HG02981 (cell line): ENCODE results near the gene PSMB3.

ENCODE experiments used
- ATAC-seq: cut with Tn5 transposase; IDR thresholded peaks from one replicate; pipeline ENCODE4 v1.9.1; 2021; ENCODE audit warnings: mild to moderate bottlenecking, moderate library complexity; ENCODE audit not compliant: unreplicated experiment

PSMB3 gene

DNA sequence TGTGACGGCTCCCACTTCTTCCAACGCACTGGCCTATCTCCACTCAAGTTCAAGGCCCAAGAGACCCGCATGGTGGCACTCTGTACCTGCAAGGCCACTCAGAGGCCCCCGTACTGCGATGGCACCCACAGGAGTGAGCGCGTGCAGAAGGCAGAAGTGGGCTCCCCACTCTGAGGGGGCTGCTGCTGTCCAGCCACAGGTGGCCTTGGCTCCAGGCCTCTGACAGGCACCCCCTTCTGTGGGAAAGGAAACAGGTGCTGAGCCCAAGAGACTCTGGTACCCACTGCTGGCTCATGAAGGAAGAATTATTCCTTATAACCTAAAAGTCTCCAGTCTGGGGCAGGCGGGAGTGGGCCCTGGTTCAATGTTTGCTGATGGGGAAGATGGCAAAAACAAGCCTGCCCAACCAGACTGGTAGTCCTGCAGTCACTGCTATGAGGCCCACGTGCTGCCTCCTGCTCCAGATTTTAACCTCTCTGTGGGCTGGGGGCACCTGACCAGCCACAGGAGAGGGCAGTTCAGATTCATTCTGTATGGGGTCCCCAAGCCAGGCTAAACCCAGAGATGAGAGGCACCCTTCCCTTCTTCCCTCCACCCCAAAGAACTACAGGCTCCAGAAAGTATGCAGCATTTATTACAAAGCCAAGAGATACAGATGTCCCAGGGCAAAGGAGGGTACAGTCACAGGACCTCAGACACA lies 19.1 kb upstream of the PSMB3 start:
- ATAC-seq: no peak

DNA sequence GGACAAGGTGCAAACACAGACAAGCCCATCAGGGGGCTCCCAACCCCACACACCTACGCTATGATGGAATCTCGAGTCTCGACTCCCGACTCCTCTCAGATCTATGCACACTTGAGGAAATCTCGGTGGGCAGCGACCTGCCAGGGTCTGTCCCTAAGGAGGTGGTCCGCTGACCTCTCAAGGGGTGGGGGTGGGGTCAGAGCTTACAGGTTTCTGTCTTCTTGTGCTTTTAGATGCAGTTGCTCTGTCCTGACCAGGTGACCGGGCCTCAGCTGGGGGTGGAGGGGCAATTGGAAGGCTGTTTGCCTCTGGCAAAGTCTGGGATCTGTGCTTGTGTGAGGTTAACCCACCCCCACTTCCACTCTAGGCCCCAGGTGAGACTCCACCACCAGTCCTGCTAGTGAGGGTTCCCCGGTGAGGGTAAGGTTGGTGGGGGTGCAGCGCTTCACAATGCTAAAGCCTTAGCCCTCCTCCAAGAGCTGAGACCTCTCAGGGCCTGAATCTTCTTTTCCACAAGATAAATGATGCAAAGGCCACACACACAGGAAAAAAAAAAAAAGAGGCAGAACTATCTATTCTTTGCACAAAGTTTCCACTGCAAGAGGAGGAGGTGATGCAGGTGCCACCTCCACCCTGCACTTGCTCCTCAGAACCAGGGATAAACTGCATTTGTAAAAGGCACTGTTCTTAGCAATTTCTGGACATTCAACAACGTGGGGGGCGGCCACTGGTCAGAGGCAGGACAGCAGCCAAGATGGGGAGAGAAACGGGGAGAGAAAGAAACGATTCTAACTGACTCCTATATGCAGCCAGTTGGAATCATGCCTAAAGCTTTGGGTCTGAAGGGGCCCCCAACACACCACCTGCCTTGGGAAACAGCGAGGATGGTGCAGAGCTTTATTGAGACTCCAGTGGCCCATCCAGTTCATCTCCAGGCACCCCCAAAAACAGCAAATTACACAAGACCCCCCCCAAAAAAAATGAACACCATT lies 18.3 kb upstream of the PSMB3 start:
- no peak for ATAC-seq

DNA sequence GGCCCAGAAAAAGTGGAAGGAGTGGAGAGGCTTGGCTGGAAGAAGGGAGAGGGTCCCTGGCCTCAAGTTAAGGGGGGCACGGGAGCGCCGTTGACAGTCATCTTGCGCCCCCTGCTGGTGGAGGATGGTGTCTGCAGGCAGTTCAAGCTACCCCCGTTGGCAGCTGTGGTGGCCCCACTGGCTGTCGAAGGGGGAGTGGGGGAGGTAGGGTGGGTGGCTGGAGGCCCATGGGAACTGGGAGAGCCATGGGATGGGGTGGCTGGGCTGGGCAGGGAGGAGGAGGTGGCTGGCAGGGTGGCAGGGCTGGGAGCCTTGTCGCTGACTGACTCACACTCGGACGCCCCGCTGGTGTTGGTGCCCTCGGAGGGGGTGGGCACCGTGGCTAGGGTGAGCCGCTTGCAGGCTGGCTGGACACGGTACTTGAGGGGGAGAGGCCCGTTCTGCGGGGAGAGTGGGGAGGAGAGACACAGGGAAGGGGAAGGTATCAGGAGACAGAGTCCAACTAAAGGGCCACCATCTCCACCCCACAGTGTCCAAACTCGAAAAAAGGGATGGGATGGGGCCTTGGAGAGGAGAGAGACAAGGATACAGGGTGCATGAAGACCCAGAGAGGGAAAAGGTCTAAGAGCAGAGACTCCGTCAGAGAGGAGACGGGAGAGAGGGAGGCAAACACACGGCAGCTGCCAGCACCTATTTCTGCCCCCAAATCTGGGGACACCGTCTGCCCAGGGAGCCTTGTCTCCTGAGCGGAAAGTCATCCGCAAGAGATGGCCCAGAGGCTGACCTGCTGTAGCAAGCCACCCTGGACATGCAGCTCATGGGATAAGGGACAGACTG lies 17.2 kb upstream of the PSMB3 start:
- no peak for ATAC-seq

DNA sequence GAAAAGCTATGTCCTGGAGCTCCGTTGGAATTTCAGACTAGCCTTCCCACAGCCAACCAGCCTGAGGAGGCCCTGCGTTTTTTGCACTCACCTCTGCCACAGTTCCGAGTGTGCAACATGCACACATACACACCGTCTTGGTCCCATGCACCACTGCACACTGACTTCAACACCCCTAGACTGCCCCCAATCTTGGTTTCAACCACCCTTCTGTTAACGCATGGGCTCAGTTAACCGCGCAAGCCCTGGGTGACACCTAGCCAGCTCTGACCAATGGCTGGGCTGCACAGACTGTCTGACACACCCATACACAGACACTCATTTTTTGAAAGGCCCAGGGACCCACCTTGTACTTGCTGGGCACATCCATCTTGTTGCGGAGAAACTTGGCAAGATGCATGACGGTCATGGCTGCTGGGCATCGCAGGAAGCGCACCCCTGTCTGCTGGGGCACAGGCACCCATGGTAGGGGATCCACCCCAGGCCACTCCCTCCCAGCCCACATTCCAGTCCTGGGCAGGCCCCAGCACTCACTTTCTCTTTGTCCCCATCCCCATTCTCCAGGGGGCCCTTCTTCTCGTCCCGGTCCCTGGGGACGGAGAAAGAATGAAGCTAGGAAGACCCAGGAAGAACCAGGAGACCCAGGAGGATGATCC lies 14.4 kb upstream of the PSMB3 start:
- ATAC-seq: no peak

DNA sequence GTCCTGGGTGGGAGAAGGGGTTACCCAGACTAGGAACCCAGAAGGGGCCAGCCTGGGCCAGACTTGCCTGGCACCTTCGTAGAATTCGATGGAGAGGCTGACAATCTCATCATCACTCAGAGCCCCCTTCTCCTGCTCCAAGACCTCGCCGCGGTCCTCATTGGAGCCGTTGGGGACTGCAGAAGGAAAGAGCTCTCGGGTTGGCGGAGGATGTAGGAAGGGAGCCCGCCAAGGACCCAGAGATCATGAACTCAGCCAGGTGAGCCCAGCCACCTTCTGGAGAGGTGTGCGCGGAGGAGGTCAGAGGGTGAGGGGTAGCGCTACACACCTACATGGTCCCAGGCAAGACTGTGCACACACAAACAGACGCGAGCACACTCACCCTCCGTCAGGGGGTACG lies 13.9 kb upstream of the PSMB3 start:
- ATAC-seq: no peak

DNA sequence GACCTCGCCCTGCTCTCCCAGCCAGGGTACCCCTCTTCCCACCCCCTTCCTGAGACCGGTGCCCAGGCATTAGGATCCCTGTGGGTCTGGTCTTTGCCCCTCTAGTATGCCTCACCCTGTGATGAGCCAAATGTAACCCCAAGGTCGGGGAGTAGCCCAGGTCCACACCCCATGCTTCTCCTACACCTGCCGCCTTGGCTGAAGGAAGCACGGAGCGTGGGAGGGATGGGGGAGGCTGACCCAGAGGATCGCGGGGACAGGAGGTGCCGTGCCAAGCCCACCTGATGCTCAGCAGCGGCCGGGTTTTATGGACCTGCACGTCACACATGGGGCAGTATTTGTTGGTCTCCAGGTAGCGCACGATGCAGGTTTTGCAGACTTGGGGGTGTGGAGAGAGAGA lies 13.2 kb upstream of the PSMB3 start:
- ATAC-seq: no peak

DNA sequence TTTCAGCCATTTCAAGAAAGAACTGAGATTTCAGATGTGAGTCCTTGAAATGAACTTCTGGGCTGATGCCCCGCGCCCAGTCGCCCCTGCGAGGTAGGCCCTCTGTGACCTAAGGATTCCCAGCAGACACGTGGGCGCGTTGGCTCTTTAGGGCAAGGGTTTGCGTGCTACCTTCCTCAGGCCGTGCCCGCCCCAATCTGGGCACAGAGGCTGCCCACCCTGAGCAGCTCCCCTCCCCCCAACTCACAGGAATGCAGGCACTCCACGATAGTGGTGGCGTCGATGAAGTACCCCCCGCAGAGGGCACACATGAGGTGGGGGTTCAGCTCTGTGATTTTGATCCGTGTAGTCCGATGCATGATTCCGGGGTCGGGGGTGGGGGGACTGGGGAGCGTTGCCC lies 12.5 kb upstream of the PSMB3 start:
- ATAC-seq: no peak

DNA sequence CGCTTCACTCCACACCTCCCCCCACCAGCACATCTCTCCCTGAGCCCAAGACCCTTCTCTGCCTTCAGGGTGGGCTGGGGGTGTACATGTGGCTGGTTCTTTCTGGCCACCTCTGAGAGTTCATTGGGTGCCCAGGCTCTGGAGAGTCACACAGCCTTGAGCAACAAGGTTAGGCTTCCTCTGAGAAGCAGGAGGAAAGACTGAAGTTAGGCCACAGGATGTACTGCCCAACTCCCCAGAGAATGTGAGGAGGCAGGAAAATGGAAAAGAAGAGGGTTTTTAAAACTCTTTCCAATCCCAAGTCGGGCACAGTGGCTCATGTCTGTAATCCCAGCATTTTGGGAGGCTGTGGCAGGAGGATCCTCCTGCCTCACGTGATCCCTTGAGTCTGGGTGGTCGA lies 11.7 kb upstream of the PSMB3 start:
- ATAC-seq: no peak

DNA sequence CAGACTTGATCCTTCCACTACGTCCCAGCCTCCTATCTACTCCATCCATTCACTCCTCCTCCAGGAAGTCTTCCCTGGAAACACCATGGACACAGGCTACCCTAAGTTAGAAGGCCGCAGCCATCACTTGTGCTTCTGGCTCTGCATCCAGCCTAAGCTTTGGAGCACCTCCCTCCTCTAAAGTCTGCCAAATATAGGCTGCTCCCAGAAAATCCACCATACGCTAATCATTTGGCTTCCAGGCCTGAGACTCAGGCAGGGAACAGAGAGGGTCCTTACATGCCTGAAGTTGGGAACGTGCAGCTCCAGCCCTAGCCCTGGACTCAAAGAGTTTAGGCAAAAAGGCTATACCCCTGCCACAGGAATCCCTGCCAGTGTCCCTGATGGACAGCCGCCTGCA lies 11.1 kb upstream of the PSMB3 start:
- no peak for ATAC-seq

DNA sequence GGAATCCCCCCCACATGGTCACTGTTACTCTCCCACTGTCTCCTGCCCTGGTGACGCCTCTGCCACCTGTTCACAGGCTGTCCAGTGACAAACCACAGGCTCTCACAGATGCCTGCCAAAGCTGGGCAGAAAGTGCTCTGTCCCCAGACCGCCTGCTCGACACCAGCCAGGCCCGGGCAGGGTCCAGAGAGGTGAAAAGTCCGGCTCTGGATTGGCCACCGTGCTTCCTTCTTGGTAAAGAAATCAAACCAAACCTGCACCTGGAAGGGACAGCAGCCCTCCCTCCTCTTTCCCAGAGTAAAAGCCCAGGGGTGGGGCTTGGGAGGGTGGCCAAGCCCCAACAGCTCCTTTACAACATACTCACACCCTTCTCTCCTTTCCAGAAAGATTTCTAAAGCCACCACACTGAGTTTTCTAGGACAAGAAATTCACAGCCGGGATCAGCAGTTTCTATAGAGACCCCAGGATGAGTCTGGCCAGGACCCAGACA lies 10.6 kb upstream of the PSMB3 start:
- no peak for ATAC-seq

DNA sequence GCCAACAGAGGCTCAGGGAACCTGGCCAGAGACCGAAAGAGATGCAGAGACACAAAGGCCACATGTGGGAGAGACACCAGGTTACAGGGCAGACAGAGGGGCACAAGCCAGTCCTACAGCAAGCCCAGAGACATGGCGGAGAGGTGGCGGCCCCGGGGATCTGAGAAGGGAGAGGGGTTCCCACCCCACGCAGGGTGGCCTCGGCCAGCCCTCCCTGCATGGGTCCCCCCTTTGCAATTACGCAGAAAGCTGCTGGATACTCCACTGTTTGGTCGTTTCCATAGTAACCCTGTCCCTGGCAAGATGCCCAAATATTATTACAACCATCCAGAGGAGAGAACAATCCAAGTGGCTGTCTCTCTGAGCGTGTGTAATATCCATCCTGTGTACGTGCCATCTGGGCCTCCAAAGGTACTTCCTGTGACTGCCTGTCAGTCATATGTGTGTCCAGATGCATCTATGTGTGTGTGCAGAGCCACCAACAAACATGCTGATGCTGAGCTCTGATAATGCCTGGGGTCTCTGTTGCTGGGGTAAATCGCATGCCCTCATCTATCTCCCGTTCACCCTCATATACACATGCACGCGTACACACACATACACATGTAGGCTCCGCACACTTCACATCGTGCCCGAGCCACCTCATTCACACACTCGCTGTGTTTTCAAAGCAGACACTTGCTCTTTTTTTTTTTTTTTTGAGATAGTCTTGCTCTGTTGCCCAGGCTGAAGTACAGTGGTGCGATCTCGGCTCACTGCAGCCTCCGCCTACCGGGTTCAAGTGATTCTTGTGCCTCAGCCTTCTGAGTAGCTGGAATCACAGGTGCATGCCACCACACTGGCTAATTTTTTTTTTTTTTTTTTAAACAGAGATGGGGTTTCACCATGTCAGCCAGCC lies 9.9 kb upstream of the PSMB3 start:
- no peak for ATAC-seq

DNA sequence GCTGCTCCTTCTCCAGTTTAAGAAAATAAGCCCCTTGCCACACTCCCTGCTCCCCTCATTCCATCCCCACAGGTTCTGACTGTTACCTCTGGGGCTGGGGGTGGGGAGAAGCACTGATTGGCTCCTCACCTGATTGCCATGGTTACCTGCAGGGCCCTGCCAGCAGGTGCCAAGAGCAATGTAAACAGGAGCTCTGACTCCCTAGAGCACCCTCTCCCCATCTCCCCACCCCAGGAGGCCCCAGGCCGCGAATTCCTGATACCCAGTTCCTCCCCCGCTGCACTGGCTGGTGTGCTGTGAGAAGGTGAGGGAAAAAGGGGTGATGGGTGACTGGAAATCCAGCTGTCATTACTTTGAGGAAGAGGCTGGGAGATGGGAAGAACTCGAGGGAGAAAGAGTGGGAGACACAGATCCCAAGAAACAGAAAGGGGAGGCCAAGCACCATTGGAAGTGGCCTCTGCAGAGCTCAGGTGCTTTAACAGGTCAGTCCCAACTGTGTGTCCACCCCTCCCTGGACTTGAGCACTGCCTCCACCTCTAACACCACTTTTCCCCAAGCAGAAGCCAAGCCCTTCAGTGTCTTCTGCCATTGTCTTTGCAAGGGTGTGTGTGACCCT lies 8.9 kb upstream of the PSMB3 start:
- no peak for ATAC-seq

DNA sequence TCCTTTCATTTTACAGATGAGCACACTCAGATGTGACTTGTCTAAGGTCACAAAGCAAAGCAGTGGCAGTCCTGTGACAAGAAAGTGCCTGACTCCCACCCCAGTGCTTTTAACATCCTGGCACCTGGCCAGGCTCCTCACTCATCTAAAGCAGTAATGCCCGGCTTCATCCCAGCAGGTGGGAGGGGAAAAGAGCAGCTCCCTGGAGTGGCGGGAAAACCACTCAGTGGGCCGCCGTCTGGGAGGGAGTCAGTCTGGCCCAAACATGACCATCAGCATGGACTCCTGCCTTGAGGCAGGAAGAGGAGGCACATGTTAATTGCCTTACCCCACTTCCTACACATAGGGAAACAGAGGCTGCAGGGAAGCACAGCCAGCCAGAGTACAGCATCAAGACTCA lies 7.0 kb upstream of the PSMB3 start:
- ATAC-seq: no peak

DNA sequence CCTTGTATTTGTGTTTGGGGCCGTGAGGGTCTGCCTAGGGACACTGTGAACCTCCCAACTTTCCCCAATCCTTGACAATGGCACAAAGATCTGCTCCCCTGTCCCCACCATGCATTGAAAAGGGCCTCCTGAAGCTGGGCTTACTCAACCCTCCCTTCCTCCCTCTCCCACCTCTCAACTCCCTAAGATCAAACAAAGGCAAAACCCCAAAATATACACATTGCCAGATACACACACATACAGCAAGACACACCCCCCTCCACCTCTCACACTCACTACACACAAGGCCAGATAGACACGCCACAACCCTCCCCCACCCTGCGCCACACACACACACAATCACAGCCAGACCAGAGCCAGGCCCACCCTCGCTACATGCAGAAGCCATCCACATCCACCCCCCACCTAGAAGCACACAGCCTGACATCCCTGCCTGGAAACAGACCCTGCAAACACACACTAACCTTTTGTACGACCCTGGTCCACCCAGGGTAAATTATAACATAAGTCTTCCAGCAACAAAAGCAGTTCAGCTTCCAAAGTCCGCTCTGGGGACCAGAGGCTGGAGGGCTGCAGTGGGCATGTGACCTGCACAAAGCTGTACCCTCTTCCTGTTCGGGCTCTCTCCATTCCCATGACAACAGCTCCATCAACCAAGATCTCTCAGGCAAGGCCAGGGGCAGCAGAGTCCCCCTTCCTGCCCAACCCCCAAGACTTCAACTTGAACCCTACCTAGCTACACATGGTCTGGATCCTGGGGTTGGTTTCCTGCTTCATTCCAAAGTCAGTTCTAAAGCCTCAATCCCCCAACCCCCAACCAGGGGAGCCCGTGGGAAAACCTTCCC lies 6.3 kb upstream of the PSMB3 start:
- no peak for ATAC-seq

DNA sequence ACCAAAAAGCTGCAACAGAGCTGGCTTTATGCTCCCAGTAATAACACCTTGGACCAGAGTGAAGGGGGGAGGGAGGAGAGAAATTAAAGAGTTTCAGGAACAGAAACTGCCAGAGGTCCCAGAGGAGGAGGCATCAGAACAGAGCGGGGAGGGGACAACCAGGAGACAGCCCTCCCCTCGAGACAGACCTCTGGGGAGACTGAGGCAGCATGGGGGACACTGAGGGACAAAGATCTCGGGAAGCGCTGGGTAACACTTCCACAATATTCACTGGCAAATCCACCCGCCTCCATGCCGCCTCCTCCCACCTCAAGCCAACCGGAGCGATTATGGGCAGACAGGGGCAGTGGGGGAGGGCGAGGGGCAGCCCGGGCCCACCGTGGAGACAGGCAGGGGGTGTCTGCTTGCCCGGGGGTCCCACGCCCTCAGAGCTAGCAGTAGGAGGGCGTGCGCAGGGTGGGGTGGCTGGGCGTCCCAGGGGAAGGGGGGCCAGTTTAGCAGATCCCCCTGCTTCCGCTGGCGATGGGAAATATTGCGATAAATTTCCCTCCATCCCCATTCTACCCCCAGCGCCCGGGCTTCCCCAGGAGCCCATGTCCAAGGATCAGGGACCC lies 5.6 kb upstream of the PSMB3 start:
- no peak for ATAC-seq

DNA sequence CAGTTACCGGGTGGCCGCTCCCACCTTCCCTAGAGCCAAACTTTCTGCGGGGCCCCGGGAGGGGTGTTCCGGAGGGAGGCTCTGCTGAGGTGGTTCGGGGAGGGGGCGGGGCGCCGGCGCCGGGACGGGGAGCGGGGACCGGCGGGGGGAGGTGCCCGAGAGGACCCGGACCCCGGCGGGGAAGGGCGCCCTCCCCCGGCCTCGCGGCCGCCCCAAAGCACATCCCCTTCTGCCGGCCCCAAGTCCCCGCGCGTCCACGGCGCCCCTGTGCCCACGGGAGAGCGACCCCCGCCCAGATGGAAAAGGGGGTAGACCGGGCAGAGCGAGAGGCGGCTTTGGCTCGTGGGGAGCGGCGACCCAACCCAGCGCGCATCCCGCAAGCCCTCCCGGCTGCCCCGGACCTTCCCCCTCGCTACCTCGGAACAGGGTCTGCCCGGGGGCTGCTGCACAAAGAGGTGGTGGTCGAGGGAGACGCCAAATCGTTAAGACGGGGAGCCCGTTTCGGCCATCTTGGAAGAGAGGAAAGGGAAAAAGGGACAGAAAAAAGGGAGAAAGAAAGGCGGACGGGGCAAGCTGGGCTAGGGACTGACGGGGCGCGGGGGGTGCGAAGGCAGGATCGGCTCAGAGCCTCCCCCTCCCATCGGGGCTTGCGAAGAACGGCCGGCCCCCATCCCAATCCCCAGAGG lies 4.9 kb upstream of the PSMB3 start:
- no peak for ATAC-seq

DNA sequence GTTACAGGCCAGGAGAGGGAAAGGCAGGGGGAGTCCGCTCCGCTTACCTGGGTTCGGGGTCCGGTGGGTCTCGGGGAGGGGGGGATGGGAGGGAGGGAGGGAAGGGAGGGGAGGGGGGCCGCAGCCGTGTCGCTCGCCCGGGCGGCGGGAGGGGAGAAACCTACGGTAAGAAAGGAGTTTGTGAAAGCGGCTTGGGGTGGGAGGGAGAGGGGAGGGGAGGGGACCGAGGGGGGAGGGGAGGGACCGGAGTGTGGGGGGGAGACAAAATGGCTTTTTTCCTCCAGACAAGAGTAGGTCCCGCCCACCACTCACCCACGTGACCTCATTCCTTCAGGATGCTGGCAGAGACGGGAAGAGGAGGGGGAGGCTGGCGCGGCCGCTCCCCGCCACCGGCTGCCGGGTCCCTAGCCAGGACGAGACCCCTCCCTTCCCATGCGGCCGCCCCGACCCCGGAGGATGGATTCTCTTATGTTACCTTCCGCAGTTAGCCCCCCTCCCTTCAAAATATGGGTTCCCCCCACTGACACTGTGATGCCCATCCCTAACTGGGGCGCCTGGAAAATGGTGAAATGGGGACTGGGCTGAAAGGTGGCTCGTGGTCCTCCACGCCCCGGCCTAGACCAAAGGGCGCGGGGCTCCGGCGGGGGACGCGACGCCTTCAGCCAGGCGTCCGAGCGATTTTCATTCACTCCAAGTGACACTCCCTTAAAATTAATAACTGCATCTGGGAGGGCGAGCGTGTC lies 4.2 kb upstream of the PSMB3 start, which contains the start of gene PCGF2:
Gene PCGF2, minus strand, starts transcription at position 188 of the 743 bp plus-strand sequence. CDS start 7,934 bp downstream, outside the sequence.
- no peak for ATAC-seq
